Lower lobe of right lung (tissue), 2 donors: ENCODE measurements around the gene ACTL7B. TPM values are rescaled to one million over a fixed set of nuclear protein-coding genes. Genes with fewer than 3 reads are reported as not detected.

Experiments used
- ATAC-seq, 2 donors: fragments of 200-7000 bp; cut with Tn5 transposase; one replicate each; pipeline ENCODE4 v1.9.1; 2020 to 2022; ENCODE audit warnings: mild to moderate bottlenecking in 2 of 2, moderate library complexity in 2 of 2
- DNase-seq: peaks from one replicate; pipeline ENCODE4 v3.0.0-alpha.2; 2020
- H3K27ac ChIP-seq: fragments of 200-600 bp; one replicate; pipeline ENCODE4 v1.8.0; 2022
- H3K27me3 ChIP-seq: fragments of 200-600 bp; one replicate; pipeline ENCODE4 v1.8.0; 2022; ENCODE audit warnings: low read depth
- H3K36me3 ChIP-seq: fragments of 200-600 bp; one replicate; pipeline ENCODE4 v1.8.0; 2022; ENCODE audit warnings: mild to moderate bottlenecking
- H3K4me1 ChIP-seq: fragments of 200-600 bp; one replicate; pipeline ENCODE4 v1.8.0; 2022
- H3K4me3 ChIP-seq: fragments of 200-600 bp; one replicate; pipeline ENCODE4 v1.8.0; 2022; ENCODE audit warnings: mild to moderate bottlenecking
- H3K9me3 ChIP-seq: fragments of 200-600 bp; one replicate; pipeline ENCODE4 v1.8.0; 2022
- CTCF ChIP-seq: fragments of 200-600 bp; IDR thresholded peaks from one replicate; pipeline ENCODE4 v1.8.0; 2022; ENCODE audit warnings: antibody characterized with exemption, mild to moderate bottlenecking
- intact Hi-C: fragments of 100-400 bp; cut with DNase I; formaldehyde crosslinking; loops from one replicate; pipeline ENCODE4 v1.11.0; 2022
- total RNA-seq: library from RNA; stranded (reverse); fragmentation: NEBNext Ultra II Directional; extraction: Animal tissue kit (Norgen Biotek cat#: 25700); gene quantifications from one replicate; pipeline ENCODE4 v1.2.1, GENCODE V29; 2021
- donor health status: DM: no; HTN: yes; CAD: no; lungs with severe emphysema.

Gene ACTL7B
- total RNA-seq, 1 donor from 2014 or later: not detected

- ATAC-seq: peak; percentile 31 to 70
- Histone ChIP-seq H3K36me3 (no peaks in the 10 kb centered on the region), H3K4me3 (no peak overlapping the region), H3K27ac (no peak overlapping the region), H3K4me1 (peaks cover 6% of the 10 kb centered on the region), H3K27me3 (no peaks in the 10 kb centered on the region), H3K9me3 (no peaks in the 10 kb centered on the region)
- TF ChIP-seq CTCF: no peak
- DNase-seq: peak; percentile 72
- intact Hi-C loops: no loop called here
Measured at GRCh38 chr9:108816037-108816436, 39.7 kb downstream of the ACTL7B start.

GRCh38 chr9:108815156-108815555, 40.6 kb downstream of the ACTL7B start:
- intact Hi-C loops: no loop called here
- TF ChIP-seq CTCF: no peak
- DNase-seq (no peak), ATAC-seq (peak; percentile 65 to 82)
- H3K4me3 ChIP-seq: no peak overlapping the region
- no peaks in the 10 kb centered on the region for H3K36me3 ChIP-seq
- H3K4me1 ChIP-seq: peaks cover 6% of the 10 kb centered on the region
- H3K9me3 ChIP-seq: no peaks in the 10 kb centered on the region
- no peaks in the 10 kb centered on the region for H3K27me3 ChIP-seq
- H3K27ac ChIP-seq: no peak overlapping the region

- Histone ChIP-seq H3K4me3 (no peak overlapping the region), H3K27ac (no peak overlapping the region), H3K4me1 (peaks cover 6% of the 10 kb centered on the region), H3K36me3 (no peaks in the 10 kb centered on the region), H3K27me3 (no peaks in the 10 kb centered on the region), H3K9me3 (no peaks in the 10 kb centered on the region)
- intact Hi-C loops: no loop called here
- no peak for DNase-seq
- peak; percentile 32 for TF ChIP-seq CTCF
- peak; percentile 50 to 76 for ATAC-seq
Measured at GRCh38 chr9:108813951-108814601, 41.7 kb downstream of the ACTL7B start.

GRCh38 chr9:108812396-108813025, 43.3 kb downstream of the ACTL7B start:
- no peaks in the 10 kb centered on the region for H3K27me3 ChIP-seq
- H3K36me3 ChIP-seq: no peaks in the 10 kb centered on the region
- no peak overlapping the region for H3K27ac ChIP-seq
- ATAC-seq (peak in 1 of 2 donors; percentile 11), DNase-seq (no peak)
- intact Hi-C loops: no loop called here
- peaks cover 6% of the 10 kb centered on the region for H3K4me1 ChIP-seq
- no peak overlapping the region for H3K4me3 ChIP-seq
- H3K9me3 ChIP-seq: no peaks in the 10 kb centered on the region
- no peak for TF ChIP-seq CTCF

GRCh38 chr9:108811944-108812343, 43.8 kb downstream of the ACTL7B start:
- no peaks in the 10 kb centered on the region for H3K9me3 ChIP-seq
- H3K36me3 ChIP-seq: no peaks in the 10 kb centered on the region
- H3K4me1 ChIP-seq: peaks cover 6% of the 10 kb centered on the region
- no peak overlapping the region for H3K27ac ChIP-seq
- H3K4me3 ChIP-seq: no peak overlapping the region
- intact Hi-C loops: no loop called here
- H3K27me3 ChIP-seq: no peaks in the 10 kb centered on the region
- no peak for TF ChIP-seq CTCF
- DNase-seq (no peak), ATAC-seq (peak; percentile 40 to 53)
